CMK (cell line): ENCODE results near the gene ADORA2A.

Source experiments
- DNase-seq: peaks from one replicate; pipeline ENCODE4 v3.0.0-alpha.2; 2010; ENCODE audit warnings: low read depth

Gene ADORA2A

DNA sequence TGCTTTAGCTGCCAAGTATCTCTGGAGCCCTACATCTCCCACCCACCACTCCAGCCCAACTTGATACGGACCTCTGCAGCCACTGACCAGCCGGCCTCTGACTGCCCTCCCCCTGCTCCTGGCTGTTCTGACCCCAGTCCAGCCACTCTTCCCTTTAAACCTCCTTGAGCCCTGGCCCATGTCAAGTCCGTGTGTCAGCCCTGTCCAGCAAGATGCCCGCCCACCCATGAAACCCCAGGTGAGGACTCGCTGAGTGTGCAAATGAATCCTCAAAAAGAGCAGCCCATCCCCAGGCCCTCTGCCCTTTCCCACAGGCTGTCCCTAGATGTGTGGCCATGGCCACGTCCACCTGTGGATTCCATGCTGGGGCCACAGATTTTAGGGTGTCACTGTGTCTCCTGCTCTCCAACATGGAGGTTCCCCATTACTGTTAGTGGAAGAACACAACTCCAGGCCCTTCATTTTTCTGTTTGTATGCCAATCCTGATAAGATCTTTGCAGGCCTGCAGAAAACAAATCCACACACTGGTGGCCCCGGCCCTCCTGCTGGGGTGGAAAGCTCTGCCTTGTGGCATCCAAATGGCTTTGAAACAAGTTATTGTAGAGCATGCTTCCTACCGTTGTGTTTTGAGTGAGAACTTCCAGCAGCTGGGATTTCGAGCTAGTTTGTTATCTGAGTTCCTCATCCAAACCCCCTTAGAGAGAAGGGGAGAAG lies 22.7 kb upstream of the ADORA2A start:
- no peak for DNase-seq

DNA sequence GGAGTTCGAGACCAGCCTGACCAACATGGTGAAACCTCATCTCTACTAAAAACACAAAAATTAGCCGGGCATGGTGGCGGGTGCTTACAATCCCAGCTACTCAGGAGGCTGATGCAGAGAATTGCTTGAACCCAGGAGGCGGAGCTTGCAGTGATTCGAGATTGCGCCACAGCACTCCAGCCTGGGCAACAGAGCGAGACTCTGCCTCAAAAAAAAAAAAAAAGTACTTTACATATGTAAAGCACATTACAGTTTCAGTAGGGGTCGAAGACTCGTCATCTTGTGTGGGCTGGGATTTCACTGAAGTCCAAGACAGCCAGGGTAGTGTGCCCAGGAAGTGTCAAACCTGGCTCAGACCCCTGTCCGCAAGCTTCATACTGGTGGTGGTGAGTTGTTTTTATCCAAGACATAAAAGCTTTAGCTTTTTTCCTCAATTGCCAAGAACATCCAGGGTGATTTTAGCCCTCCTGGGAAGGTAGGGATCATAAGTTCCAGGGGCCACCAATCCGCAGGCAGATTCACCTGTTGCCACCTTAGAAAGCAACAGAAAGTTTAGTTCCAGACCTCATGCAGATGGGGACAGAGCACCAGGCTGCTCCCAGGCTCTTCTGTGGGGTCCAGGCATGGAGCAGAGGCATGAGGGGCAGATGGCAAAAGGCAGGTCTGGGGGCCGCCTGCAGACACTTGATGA lies 21.6 kb upstream of the ADORA2A start:
- DNase-seq, result no peak

DNA sequence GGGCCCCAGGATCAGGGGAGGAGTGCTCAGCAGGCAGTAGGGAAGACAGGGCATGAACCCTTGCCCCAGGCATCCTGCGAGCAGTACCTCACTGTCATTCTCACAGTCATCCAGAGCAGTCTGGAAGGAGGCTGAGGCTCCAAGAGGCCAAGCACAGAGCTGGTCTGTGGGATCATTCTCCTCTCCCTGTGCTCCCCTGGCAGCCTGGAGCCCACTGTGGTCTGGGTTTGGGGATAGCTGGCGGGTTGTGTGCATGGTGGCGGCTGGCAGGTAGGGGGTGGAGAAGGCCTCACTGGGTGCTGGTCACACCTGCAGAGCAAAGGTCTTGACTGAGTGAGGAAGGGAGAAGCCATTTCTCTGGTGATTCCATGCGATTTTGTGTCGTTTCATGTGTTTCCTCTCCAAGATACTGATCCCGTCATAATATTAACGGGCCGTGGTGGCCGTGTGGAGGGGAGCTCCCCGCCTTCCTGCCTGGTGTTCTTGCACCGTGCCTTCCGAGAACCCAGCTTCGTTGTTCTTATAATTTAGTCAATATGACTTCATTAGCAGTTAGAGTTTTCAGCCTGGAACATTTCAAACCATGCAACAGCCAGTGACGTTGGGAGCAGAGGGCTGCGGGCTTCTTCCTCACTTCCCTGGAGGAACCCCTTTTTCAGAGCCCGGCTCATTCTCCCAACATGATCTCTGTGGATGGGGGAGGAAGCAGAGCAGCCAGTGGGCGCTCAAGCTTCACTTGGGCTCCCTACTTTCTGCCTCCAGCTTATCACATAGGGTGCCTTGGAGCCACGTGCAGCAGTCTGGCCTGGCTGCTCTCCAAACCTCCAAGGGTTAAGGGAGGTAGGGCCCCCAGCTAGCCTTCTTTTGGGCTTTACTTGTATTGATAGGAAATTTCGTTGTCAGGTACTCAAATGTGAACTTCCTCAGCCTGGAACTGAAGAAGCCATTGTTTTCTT lies 20.8 kb upstream of the ADORA2A start:
- DNase-seq, result no peak

DNA sequence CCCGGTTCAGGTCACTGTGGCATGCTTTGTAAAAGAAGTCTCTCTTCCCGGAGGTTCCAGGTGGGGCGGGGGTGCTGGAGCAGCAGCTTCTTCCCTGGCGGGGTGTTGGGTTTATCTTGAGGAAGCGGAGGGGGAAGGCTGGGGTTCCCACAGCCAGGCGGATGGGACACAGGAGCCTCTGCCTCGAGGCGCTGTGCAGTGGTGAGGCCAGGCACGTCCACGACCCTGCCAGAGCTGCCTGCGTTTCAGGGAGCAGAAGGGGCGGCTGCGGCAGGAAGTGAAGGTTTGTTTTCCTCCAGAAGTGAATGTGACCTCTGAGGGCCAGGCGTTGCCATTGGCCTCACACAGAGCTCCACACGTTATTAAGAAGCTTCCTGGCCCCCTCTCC lies 20.1 kb upstream of the ADORA2A start:
- DNase-seq, result no peak

DNA sequence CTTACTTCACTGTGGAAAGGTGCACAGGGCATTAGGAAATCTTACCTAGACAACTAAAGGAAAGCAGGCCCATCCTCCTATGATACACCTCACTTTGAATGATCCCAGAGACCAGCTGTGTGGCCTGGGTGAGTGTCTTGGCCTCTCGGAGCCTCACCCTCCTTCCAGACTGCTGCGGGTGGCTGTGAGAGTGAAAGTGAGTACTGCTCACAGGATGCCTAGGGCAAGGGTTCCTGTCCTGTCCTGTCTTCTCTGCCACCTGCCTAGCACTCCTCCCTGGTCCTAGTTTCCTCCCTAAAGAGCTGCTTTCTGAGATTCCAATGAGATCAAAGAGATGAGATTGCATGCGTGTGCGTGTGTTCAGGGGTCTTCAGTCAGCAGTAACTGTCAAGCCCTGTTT lies 19.5 kb upstream of the ADORA2A start:
- no peak for DNase-seq

DNA sequence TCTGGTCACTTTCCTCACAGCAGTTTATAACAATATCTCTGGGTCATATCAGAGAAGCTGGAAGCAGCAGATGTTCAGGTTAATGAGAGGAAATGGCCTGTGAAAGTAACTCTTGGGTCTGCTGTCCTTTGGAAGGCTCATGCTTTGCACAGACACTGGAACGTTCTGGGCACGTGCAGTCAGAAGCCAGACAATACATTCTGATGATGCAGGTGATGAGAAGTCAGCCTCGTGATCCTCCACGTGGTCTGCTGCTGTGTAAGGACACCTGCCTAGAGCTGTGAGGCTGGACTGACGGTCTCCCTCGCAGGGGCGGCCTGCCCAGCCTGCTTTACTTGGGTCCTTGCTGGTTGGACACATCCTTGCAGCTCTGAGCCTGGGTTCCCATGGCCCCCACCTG lies 18.8 kb upstream of the ADORA2A start:
- no peak for DNase-seq

DNA sequence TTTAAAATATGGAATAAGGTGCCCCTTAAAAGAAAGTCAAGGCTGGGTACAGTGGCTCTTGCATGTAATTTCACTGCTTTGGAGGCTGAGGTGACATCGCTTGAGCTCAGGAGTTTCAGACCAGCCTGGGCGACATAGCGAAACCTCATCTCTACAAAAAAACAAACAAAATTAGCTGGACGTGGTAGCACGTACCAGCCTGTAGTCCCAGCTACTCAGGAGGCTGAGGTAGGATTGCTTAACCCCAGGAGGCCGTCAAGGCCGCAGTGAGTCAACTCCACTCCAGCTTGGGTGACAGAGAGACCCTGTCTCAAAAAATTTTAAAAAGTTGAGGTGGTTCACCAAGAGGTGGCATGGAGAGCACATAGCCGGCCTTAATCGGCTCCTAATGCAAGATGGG lies 17.7 kb upstream of the ADORA2A start:
- DNase-seq, result no peak

DNA sequence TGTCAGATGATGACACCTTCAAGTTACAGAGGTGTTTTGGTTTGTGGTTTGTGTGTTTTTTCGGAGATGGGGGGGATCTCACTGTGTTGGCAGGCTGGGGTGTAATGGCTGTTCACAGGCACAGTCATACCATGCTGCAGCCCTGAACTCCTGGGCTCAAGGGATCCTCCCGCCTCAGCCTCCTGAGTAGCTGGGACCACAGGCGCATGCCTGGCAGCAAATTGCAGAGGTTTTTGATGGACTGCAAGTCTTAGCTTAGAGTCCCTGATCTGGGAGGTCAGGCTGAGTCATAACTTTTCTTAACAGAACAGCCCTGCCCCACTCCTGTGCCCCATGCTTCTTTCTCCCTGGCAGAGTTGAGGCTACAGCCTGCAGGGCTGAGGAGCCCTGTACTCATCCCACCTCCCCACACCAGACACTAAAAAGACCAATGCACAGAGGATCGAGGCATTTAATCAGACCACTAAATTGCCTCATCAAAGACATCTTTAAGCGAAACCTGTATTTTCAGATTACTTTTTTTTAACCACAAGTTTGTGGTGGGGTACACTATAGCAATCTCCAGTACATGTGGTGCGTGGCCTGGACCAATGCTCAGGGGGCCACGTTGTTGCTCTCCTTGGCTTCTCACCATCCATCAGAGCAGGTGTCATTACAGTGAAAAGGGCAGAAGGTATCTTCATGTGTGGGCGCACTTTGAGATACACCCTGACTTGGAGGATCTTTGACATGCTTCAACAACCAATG lies 17.1 kb upstream of the ADORA2A start:
- DNase-seq, result no peak

DNA sequence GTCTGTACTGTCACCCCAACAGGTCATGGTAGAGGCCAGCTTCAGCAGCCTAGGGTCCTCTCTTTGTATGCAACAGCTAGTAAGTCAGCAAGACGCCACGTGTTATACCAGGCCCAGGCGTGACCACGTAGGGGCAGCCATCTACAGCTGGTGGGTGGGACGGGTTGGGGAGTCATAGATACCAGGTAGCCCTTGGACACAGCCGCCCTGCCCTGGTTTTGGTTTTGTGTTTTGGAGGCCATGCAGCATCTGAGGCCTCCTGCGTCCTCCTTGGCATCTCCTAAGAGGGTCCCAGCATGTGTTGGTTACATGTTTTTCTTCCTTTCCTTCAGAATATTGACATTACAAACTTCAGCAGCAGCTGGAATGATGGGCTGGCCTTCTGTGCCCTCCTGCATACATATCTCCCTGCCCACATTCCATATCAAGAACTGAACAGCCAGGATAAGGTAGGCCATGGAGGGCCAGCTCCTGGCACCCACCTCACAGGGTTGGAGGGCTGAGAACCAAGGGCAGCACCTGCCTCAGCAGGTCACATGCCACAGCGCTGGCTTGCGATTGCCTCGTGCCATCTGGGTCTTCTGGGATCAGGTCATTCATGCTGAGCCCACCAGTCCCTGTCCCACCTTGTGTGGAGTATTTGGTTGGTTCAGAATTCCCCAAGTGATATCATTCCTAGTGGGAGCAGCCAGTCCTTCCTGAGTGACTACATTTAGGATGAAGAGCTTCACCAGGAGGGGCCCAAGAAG lies 16.0 kb upstream of the ADORA2A start:
- no peak for DNase-seq

DNA sequence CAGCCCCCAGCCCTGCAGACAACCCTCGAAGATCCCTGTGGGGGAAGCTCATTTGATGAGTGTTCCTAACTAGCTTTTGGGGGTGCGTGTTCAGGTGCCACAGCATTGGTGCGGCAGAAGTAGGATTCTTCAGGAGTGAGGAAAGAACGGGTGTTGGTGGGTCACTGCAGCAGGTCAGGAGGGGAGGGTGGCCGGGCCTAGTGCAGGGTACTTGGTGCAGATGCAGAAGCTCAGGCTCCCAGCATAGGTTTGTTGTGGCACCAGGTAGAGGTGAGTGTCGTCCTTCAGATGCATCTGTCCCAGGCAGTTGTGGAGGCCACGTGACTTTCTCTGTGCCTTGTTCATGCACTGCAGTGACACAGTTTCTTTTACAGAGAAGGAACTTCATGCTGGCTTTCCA lies 15.1 kb upstream of the ADORA2A start:
- DNase-seq, result no peak

DNA sequence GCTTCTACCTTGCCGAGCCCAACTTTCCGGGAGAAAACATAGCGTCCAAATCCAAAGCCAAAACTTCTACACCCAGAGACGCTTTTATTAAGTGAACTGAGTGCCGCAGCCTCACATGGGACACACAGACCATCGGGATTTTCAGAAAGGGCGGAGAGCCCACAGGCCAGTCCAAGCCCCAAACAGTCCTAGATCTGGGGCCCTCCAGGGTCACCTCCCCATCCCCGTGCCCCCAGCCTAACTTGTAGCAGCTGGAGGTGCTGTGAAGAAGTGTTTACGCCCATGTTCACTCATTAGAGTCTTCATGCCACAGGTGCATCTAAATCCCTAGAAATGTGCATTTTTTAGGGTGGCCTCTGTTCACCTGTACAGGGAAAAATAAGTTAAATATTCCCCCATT lies 14.1 kb upstream of the ADORA2A start:
- DNase-seq, result no peak

DNA sequence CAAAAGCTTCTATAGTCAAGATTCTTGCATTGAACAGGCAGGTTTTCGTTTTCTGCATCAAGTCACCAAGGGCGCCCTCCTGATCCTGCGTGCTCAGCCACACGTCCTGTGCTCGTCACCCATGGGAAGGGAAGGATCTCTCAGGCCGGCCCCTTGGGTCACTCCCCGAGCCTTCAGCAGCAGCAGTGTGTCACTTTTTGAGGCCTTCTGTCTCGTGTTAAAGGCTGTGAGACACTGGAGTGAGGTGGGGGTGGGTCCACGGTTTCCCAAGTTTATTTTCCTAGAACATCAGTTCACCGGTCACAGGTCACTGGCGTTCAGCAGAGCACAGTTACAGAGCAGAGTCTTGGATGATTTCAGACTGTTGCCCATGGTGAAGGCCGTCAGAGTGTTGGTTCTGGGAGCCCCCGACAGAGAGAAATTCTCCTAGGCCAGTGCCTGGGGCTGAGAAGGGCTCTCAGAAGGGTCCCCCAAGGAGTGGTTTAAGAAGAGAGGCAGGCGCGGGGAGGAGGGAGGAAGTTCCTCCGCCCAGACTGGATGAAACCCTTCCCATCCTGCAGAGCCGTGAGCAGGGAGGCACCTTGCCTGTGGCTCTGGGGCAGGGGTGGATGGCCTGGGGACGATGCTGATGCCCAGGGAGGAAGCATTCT lies 13.5 kb upstream of the ADORA2A start:
- no peak for DNase-seq

DNA sequence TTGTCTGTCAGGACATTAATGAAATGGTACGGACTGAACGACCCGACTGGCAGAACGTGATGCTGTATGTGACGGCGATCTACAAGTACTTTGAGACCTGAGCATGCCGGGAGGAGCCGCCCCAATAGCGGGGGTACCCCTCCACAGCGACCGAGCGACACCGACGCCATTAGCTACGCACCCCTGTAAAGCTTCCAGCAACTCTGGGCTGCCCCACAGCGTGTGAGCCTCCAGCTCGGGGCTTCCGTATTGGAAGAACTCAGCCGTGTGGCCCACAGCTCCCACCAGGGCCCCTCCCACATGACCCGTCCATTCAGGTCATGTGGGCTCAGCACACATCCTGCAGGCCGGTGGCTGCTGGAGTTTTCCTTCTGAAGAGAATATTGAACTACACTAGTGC lies 12.9 kb upstream of the ADORA2A start:
- DNase-seq, result no peak

DNA sequence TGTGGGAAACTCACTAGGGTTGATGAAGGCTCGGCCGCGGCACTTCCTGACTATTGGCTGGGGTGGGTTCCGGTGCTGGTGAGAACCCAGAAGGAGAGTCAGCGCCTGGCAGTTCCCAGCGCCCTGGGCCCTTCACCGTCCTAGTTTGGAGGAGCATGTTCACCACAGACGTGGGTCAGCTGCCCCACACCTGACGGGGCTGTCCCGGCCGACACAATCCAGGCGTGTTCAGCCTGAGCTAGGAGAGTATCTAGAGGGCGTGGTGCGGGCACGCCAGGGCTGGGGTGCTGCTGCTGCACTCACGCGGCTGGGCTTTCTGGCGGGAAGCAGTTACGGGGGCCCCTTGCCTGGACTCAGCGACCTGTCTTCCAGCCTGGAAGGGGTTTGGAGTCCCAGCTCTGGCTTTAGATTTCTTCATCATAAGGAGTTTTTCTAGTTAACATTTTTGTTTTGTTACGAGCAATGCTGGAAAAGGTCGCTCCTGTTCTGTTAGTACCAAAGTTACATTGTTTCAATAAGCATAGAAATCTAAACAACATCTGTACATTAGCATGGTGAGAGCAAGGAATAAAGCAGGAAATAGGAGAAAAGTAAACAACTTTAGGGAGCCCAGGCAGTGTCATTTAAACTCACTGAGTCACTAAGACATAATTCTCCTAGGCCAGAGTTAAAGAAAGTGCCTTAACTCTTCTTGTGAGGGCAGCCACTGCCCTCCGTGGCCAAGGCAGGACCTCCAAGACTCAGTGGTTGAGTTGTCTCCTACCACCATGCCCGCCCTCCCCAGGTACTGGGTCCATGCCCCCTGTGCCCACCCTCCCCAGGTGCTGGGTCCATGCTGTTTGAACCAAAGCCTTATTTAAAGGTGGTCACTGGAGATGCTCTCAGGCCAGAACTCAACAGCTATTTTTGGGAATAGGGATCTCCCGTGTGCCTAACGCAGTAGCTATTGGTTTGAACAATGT lies 12.1 kb upstream of the ADORA2A start:
- no peak for DNase-seq

DNA sequence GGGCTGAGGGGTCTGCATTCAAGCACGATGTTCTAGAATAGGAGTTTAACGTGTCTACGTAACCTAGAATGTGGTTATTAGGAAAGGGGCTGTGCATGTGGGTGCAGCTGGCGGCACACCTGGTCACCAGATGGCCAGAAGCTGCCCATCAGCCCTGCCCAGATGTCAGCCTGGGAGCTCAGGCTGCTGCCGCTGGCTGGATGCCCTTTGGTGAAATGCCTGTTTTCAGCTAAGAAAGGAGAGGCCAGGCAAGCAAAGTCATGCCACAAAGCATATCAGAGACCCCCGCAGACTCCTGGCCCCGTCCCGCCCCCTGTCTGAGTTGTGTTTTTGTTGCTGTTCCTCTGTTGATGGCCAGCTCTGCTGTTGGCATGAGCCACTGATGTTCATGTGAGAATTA lies 11.3 kb upstream of the ADORA2A start:
- no peak for DNase-seq

DNA sequence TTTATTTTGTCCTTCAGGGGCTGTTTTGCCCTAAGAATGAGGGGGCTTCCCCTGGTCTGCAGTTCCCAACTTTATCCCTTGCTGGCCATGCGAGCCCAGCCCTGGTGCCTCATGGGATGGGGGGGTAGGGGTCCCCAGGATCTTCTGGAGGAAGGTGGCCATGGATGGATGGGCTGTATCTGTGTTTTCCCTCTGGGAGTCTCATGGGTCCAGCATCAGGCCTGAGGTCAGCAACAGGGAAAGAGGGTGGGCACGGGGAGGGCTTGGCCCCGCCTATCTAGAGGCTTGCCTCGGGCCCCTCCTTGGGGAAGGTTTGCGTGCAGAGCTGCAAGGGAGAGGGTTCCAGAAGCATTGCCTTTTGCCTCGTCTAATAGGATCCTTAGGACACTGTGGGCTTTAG lies 10.8 kb upstream of the ADORA2A start:
- DNase-seq, result no peak

DNA sequence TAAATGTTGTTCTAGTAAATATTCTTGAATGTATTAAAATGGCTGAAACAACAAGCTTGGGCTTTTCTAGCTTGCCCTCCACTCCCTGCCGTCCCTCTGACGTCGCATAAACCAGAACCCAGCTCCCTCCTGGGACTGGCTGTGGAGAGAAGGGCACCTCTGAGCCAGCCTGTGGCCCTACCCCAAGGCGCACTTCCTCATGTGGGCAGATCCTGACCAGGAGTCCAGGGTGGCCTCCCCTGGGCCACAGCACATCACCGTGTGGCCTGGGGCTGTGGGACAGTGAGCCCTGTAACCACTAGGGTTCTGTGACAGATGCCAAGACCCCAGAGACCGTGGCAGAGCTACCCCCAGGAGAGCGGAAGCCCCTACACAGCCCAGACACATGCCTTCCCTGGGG lies 10.2 kb upstream of the ADORA2A start:
- no peak for DNase-seq

DNA sequence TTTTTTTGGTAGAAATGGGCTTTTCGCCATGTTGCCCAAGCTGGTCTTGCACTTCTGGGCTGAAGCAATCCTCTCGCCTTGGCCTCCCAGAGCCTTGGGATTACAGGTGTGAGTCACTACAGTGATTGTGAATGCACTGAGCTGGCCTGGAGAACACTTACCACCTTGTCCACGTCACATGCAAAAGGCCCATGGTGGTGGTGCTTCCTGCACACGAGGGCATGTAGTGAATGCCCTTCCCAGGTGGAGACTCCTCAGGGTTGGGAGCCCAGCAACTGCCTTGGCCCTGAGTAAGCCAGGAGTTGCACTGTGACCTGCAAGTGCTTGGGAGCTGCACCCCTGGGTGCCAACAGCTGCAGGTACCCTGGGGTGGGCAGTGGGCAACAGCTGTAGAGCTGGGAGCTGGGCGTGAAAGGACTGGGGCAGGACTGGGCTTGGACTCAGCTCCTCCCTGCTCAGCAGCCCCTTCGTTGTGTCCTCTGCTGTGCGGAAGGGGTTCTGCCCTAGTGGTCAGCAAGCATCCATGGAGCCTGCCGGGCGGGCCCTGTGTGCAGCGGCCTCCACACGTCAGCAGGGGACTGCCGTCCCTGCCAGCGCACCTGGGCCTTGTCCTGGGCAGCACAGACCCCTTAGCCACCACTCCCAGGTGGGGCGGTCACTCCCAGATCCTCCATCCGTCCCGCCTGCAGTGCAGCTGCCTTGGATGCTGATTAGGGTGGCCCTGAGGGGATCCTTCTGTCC lies 9.3 kb upstream of the ADORA2A start:
- DNase-seq, result no peak
